Activated CD4-positive, alpha-beta T cell treated with anti-CD3 and anti-CD28 coated beads for 1 hour (primary cell): Measurements from ENCODE around the gene PTCHD4.
"Not testable (repeated sequence)": the region's sequence is repeated elsewhere in the genome, so short reads cannot be mapped to it uniquely, and the experiment has no call there.

Experiments
- DNase-seq: peaks from one replicate; pipeline ENCODE4 v3.0.0-alpha.2; 2020

Gene PTCHD4

DNA sequence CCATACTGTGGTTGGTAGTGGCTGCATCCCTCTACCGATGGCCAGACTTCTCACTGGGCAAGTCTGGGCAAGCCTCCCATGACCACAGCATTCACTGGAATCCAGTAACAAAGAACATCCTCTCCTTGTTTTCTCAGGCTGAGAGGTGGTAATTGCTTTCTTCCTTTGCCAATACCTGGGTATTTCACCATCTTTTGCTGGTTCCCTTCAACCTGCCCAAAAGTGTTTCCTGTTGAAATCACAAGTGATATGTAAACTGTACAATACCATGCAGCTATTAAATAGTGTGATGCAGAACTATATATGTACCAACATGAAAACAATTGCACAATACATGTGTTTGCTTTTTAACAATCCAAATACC is at the start of gene PTCHD4:
Gene PTCHD4 (minus strand): TSS at position 55 of the 364 bp plus-strand sequence. CDS start 42,240 bp downstream, outside the sequence.
- no peak for DNase-seq

DNA sequence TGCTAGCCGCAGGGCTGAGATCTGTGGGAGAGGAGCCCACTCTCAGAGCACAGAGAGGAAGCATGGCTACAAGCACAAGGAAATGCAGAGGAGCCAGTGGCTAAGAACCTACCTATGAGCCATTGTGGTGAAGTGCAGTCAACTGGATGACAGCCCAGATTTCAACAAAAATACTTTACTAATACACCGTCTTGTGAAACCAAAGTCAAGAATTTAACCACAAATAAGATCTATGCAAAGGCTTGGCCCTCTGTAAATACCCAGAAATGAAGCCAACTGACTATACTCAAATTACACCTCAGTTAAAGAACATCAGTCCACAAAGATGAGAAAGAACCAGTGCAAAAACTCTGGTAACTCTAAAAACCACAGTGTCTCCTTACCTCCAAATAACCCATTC is 40.1 kb upstream of the PTCHD4 start:
- DNase-seq = no peak

DNA sequence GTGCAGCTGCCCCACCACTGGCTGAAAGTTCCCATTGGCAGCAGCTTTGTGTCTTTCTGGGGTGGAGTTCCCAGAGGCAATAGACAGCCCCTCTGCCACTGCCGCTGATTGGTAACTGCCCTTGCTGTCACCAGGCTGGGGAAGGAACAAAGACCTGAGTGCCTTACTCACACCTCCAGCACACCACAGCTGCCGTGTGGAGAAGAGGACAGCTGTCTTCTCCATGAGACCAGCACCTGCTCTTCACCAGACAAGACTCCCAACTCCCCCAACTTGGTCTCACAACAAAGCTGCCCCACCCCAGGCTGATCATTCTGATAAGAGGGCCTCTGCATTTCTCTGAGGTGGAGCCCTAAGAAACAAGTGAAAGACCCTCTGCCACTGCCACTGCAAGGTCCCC is 39.7 kb upstream of the PTCHD4 start:
- DNase-seq = no peak

DNA sequence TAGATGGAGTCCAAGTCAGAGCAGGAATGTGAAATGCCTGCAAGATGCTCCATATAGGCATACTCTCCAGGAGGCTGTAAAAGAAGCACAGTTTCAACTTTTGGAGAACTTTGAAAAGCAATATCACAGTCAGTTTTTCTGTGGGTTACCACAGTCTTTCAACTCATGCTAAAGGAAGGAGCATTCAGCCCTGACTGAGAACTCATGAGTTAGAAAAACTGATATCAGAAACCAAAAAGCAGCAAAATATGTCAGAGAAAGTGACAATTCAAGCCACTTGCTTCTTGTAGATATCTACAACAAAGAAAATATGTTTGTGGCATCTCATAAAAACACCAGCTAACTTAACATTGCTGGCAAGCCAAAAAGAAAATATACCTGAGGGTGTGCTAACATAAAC is 36.1 kb upstream of the PTCHD4 start:
- no peak for DNase-seq

DNA sequence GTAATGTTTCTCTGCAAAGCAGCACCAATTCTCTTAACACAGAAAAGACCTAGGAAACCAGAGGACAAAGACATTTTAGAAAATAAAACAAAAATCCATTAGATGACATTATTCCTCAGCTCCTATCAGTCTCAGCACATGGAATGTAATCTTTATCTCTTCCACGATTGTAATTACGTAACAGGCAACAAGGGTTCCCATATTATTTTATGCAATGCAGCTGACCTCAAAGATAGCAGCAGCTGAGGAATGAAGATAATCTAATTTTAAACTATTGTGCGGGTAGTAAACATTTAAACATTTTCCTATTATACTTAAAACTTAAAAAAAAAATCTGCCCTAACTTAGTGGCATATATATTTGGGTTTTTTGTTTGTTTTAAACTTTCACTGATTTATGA is 33.0 kb upstream of the PTCHD4 start:
- DNase-seq = no peak

DNA sequence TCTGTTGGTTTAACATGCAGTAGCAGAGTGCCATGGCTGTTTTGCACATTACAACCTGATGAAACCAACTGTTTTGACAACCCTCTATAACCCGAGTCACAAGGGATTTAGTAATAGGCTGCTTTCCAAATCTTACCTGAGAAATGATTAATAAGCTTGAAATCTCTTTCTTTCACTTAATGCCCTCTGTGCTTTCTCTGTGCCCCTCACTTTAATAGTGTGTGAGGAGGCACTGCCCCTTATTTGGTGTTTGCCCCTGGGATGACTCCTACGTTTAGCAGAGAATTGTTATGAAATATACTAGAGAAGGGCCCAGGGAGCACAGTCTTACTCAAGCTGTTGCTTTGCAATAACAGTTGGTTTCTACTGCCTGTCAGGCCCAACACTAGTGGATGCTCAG is 31.0 kb upstream of the PTCHD4 start:
- no peak for DNase-seq

DNA sequence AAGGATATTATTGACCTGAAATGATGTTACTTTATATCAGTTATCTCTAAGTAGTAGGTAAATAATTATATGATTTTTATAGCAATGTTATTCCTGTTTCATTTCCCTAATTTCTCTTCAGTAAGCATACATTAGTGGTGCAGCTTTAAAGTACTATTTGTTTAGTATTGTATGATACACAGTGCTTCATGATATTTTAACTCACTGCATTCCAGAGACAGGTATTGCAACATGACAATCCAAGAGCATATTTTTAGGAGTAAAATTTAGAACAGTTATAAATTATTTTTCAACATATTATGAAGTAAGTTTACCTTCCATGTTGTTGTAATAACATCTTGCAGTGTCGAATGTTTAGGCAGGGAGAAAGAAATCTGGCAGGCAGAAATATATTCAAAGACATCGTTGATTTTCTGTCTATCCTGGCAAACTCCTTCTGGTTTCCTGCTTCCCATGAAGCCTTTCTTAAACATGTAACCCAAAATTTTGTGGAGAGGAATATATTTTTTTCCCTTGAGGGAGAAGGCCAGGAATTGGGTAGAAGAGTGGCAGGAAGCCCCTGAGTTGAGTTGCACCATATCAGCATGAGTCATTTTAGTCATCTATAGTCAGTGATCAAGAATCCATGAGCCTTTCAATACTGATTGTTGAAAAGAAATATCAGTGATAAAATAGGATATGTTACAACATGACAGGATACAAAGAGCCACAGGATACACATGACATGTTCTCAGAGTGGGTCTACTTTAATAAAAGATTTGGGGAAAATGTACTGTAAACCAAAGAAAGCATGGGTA is 29.0 kb upstream of the PTCHD4 start:
- no peak for DNase-seq

DNA sequence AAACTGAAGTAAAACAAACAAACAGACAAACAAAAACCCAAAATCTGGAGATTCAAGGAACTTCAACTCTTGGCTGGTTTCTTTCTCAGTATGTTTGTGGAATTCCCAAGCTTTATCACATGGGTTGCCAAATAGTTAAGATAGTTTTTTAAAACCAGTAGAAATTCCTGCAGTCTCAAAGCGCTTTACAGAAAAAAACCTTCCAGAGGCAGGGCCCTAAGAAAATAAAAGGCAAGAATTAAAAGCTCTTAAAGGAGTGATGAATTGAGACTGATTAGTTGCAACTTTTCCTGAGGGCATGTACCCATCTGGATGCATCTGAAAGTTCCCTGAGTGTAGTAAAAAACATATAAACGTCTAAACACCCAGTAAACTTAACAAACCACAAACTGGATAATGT is 25.9 kb upstream of the PTCHD4 start:
- no peak for DNase-seq

DNA sequence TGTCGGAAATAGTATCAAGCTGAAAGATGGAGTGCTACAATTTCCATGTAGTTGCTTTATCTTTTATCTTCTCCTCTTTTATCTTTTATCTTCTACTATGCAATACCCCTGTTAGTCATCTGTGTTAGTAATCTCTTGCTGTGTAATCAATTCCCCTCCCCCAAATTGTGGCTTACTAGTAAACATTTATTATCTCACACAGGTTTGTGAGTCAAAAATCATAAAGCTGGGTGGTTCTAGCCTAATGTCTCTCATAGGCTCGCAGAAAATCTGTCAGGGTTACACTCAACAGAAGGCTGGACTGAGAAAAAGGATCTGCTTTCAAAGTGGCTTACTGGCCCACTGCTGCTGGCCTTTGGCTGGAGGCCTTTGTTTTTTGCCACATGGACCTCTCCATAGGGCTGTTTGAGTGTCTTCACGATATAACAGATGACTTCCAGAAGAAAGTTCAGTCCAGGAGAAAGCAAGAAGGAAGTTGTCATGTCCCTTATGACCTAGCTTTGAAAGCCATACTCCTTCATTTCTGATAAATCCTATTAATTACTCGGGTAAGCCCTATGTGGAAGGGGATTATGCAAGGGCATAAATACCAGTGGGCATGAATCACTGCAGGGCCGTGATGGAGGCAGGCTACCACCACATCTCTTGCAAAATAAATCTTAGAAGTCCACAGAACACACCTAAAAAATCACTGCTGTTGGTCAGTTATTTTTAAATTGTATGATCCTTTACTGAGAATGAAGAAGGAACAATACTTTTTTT is 24.5 kb upstream of the PTCHD4 start:
- DNase-seq = no peak

DNA sequence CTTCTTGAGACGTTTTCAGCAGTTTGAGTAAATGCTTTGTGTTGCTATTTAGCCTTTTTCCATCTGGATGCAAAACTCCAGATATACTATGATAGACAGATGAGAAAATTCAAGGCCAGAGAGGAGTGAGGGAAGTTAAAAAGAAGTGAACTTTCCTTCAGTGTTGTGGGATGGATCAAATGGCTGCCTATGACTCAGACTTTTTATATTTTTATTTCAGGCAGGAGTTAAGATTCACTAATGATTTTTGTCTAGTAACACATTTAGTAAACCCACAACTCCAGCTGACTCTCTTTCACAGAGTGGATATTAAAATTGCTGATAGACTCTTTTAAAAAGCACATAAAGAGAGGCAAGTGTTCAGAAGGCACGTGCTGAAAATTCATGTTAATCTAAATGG is 23.2 kb upstream of the PTCHD4 start:
- no peak for DNase-seq

DNA sequence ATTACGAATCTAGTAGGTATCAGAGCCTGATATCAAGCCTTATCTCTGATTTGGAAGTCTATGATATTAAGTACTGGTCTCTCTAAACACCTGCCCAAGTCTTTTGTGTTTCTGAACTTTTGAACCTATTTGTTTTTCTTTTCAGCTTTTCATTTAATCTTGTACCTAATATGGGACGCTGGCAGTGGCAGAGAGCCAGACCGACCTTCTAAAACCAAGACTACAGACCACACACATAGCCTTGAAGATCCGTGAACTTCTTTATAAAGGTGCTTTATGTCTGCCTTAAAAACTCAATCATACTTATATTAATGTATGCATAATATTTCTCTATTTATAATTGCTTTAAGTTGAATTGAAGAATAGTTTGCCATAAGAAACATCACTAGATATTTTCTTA is 12.6 kb upstream of the PTCHD4 start:
- no peak for DNase-seq

DNA sequence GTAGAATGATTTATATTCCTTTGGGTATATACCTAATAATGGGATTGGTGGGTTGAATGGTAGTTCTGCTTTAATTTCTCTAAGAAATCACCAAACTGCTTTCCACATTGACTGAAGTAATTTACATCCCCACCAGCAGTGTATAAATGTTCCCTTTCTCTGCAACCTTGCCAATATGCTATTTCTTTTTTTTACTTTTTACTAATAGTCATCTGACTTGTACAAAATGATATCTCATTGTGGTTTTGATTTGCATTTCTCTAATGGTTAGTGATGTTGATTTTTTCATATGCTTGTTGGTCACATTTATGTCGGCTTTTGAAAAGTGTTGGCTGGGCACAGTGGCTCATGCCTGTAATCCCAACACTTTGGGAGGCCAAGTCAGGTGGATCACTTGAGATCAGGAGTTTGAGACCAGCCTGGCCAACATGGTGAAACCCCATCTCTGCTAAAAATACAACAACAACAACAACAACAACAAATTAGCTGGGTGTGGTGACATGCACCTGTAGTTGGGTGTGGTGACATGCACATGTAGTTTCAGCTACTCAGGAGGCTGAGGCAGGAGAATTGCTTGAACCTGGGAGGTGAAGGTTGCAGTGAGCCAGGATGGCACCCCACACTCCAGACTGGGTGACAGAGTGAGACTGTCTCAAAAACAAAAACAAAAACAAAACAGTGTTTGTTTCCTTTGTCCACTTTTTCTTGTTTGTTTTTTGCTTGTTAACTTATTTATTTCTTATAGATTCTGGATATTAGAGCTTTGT is 11.2 kb upstream of the PTCHD4 start:
- not testable (repeated sequence) for DNase-seq

DNA sequence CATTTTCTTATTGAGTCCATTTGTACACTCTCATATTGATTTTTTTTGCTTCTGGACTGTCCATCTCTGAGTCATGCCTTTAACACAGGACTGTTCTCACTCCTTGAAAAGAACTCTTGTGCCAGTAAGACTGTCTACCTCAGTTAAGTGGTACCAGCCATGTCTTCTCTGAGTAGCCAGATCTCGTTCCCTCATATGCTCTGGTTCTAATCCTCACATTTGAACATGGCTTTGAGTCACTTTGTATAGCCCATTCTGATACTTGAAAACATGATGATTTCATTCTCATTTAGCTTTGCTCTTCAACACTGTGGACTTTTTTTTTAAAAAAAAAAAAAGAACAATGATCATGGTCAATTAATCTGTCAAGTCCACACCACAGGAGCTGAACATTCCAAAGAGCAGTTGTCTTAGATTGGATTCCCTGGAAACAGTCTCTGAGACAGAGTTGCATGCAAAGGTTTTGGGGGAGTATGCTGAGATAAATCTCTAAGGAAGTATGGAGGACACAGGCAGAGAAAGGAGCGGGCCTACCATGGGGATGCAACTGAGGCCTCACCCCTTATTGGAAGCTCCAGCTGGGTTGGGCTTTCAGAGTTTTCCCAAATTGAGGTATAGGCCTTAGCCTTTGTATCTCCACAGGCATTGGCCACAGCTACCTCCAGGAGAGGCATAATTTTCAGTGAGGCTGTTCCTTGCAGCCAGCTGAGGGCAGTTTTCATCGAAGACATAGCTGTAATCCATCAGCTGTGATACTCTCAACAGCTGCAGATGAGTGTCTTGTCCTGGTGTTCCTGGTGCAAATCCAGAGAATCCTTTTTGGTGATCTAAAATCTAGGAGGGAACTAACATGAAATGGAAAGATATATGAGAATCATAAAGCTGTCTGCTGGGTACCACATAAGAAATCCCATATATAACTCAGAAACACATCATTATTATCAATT is 6.0 kb upstream of the PTCHD4 start:
- DNase-seq = no peak

DNA sequence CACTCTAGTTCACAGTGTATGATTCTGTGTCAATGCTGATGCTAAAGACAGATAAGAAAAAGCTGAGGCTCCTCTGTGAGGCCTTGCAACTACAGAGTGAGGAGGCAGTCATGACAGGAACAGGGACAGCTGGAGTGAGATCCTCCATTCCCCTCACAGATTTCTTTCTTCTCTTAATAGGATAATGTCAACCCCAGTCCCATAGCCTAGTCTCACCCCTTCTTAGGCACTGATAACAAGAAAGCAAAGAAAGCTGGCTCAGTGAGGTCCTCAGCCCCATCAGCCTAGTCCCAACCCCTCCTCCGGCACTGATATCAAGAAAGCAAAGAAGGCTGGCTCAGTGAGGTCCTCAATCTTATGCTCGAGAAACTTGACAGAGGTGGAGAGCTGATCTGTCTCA is 2.1 kb upstream of the PTCHD4 start:
- DNase-seq = no peak

DNA sequence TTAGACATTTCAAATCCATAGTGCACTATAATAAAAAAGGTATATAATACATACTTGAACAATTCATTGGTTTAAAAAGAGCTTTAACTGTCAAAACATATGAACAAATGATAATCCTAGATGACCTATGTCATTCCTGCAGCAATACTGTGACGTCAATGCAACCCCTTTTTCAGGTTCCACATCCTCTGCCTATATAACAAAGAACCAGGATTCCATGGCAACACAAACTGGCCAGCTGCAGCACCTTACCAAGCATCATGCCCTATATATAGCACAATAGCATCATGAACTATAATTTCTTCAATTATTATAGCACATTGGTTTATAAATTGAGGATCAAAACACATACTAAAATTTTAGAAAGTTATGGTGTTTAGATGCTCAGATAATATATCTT is 578 bp upstream of the PTCHD4 start:
- no peak for DNase-seq

DNA sequence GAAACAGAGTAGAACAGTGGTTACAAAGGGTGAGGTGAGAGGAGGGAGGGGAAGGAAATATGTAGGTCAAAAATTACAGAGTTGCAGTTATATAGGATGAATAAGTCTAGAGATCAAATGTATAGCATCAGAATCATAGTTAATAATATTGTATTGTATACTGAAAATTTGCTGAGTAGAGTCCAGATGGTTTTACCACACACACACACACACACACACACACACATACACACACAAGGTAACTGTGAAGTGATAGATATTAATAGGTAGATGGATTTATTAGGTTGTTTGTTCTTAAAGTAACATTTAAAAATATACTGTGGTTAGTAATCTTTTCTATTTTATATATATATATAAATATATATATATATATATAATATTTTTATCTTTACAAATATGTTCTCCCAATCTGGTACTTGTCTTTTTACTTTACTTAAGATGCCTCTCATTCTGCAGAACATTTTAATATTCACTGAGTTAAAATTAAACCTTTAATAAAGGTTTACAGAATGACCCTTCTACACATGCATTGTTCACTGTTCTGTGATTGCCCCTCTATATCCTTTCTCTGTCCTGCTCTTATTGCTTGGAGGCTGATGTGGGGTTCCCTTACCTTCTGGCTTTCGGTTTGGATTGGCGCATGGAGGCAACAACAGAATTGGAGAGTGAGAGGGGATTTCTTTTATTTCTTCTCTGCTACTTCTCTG is 408 bp downstream of the PTCHD4 start:
- no peak for DNase-seq

DNA sequence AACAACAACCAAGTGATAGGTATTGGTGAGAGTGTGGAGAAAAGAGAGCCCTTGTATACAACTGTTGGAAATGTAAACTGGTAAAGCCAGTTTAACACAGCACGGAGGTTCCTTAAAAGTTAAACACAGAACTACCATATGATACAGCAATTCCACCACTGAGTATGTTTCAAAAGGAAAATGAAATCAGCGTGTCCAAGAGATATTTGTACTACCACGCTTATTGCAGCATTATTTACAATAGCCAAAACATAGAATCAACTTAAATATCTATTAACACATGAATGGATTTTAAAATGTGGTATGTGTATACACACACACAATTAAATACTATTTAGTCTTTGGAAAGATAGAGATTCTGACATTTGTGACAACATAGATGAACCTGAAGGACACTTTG is 1.1 kb downstream of the PTCHD4 start:
- DNase-seq = no peak

DNA sequence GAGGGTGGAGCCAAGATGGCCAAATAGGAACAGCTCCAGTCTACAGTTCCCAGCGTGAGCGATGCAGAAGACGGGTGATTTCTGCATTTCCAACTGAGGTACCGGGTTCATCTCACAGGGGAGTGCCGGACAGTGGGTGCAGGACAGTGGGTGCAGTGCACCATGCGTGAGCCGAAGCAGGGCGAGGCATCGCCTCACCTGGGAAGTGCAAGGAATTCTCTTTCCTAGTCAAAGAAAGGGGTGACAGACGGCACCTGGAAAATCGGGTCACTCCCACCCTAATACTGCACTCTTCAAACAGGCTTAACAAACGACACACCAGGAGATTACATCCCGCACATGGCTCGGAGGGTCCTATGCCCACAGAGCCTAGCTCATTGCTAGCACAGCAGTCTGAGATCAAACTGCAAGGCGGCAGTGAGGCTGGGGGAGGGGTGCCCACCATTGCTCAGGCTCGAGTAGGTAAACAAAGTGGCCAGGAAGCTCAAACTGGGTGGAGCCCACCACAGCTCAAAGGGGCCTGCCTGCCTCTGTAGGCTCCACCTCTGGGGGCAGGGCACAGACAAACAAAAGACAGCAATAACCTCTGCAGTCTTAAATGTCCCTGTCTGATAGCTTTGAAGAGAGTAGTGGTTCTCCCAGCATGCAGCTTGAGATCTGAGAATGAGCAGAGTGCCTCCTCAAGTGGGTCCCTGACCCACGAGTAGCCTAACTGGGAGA is 8.4 kb downstream of the PTCHD4 start:
- not testable (repeated sequence) for DNase-seq

DNA sequence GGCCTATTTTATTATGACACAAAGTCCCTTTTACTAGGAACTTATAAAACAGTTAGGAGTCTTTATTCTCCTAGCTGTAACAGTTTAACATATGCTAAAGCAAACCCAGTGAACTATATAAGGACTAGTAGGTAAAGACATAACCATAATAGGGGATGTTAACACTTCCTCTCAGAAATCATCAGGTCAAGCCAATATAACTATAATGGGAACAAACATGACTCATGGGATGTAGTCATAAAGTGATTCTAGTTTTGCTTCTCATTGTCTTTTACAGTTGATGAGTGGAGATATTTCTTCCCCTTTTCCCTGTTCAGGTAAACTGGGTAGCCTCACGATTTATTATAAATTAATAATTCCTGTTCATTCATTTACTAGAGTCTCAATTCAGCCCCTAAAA is 9.7 kb downstream of the PTCHD4 start:
- DNase-seq = no peak

DNA sequence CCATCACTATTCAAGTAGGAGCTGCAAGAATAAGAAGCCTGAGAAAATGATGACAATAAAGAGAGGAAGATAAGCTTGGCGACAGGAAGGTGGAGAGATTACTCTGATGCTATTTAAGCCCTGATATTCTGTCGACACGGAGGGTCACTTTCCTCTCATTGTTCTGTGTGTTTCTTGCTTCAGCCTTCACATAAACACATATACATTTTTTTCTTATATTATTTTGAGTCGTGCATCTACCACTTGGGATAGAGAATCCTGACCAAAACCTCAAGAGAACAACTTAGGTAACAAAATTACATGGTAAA is 10.5 kb downstream of the PTCHD4 start:
- no peak for DNase-seq
